Activated CD4-positive, alpha-beta memory T cell treated with anti-CD3 and anti-CD28 coated beads for 36 hours (primary cell): Measurements from ENCODE around the gene ARNT2. TPM values are rescaled to one million over a fixed set of nuclear protein-coding genes. Genes with fewer than 3 reads are reported as not detected.

Experiments used
- CTCF ChIA-PET: fragments of 350-600 bp; sonication (Branson Sonifier 250); formaldehyde crosslinking; loops from one replicate; lab custom pipeline; 2021; ENCODE audit warnings: antibody characterized with exemption, inconsistent platforms; lab: Charles Lee
- POLR2A ChIA-PET: fragments of 350-600 bp; sonication (Branson Sonifier 250); formaldehyde crosslinking; loops from one replicate; lab custom pipeline; 2021; ENCODE audit warnings: antibody characterized with exemption; lab: Charles Lee
- DNase-seq: peaks from one replicate; pipeline ENCODE4 v3.0.0-alpha.2; 2020
- H3K27ac Mint-ChIP-seq: one replicate; pipeline ENCODE4 v1.8.0; 2021; ENCODE audit warnings: mixed read lengths
- H3K27me3 Mint-ChIP-seq: one replicate; pipeline ENCODE4 v1.8.0; 2021; ENCODE audit warnings: mixed read lengths
- H3K36me3 Mint-ChIP-seq: one replicate; pipeline ENCODE4 v1.8.0; 2021; ENCODE audit warnings: mixed read lengths
- H3K4me1 Mint-ChIP-seq: one replicate; pipeline ENCODE4 v1.8.0; 2021; ENCODE audit warnings: low read depth, mixed read lengths
- H3K4me3 Mint-ChIP-seq: one replicate; pipeline ENCODE4 v1.8.0; 2021; ENCODE audit warnings: mild to moderate bottlenecking, mixed read lengths
- H3K9me3 Mint-ChIP-seq: one replicate; pipeline ENCODE4 v1.8.0; 2021; ENCODE audit warnings: mixed read lengths
- intact Hi-C: fragments of 100-400 bp; cut with micrococcal nuclease; formaldehyde crosslinking; loops from one replicate; pipeline ENCODE4 v1.15.1; 2023
- total RNA-seq, 2 experiments: library from RNA; stranded (reverse); gene quantifications; one replicate each; pipeline ENCODE4 v1.2.3, GENCODE V29; 2021

The ARNT2 gene
- total RNA-seq, 2 experiments from 2014 or later: 0.10 to 0.38 TPM

DNA sequence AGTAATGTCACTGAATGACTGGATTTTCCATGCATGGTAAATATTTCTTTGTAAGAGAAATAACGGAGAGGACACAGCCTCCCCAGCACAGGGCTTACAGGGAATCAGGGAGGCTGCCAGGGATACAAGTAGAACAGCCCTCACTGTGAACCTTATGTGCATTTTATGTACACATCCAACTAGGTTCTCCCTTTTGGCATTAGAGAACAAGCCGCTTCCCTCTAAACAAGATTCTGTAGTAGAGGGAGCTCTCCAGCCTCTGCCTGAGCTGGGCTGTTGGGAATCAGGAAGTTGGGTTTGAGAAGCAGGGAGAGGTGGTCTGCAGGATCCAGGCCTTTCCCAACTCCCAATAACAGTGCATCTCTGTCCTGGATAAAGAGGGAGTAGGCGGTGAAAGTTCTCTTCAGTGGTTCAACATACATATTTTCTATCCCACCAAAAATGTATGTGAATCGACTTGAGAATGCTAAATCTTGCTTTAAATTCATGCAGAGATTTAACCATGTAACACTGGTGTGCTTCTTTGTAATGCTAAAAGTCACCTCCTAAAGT lies 83.7 kb downstream of the ARNT2 start:
- Mint-ChIP-seq H3K36me3 (no peaks in the 10 kb centered on the region), H3K27me3 (peaks cover 12% of the 10 kb centered on the region), H3K4me1 (no peaks in the 10 kb centered on the region), H3K4me3 (no peak overlapping the region), H3K27ac (no peak overlapping the region), H3K9me3 (no peaks in the 10 kb centered on the region)
- CTCF ChIA-PET: interaction anchor here (2.1 kb wide), 1 partner anchor 289 kb away, joined by 4 read pairs; no protein-coding TSS in a partner anchor
- intact Hi-C loops: no loop called here
- POLR2A ChIA-PET: no interaction called here
- no peak for DNase-seq

DNA sequence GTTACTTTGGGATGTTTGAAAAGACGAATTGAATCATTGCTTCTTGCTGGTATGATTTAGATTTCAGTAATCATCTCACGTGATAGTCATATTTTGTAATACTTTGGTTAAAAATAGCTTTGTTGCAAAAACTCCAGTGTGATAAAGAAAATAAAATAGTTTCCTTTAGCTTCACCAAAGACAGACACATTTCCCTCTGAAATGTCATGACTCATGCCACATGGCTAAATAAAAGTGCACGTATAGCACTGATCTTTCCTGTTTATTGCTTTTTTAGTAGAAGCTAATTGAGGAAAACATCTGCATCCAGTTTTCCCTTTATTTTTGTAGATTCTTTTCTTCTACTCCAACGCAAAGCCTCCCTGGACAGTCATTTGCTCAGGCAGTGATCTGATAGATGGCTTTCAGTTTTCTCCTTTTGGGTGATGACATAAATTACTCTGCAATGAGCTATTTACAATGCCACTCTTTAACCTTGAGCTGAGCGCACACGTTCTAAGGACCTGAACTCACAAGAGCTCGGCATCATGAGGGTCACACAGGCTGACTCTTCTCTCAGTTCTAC lies 84.9 kb downstream of the ARNT2 start:
- intact Hi-C loops: no loop called here
- H3K36me3 Mint-ChIP-seq: no peaks in the 10 kb centered on the region
- H3K27me3 Mint-ChIP-seq: peaks cover 12% of the 10 kb centered on the region
- ChIA-PET POLR2A (no interaction called here), CTCF (interaction anchor here (0.7 to 2.1 kb wide), 3 partner anchors 33 to 315 kb away, joined by 3 to 4 read pairs (median 3); no protein-coding TSS in a partner anchor)
- no peaks in the 10 kb centered on the region for H3K4me1 Mint-ChIP-seq
- no peaks in the 10 kb centered on the region for H3K9me3 Mint-ChIP-seq
- no peak for DNase-seq
- H3K4me3 Mint-ChIP-seq: no peak overlapping the region
- no peak overlapping the region for H3K27ac Mint-ChIP-seq

DNA sequence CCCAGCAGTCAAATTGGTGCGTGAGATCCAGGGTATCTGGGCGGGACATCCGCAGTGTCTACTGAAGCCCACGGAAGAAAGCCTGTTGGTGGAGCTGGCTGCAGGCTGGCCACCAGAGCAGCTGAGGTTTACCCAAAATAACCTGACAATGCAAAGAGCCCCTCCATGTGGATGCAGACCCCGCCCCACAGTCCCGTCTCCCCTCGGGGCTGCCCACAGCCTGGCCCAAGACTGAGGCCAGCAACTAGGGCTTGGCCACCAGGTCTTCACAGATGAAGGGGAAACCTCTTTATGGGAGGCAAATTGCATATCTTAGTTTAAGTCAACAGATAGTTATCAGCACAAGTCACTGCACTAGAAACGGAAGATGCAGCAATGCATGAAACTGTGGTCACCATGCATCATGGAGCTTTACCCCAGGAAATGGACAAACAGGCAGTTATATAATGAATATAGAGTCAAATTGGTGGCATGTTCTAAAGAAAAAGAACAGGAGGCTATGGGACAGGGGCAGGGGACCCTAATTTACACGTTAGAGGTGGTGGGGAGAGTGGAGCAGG lies 86.3 kb downstream of the ARNT2 start:
- ChIA-PET CTCF (no interaction called here), POLR2A (interaction anchor here (0.7 kb wide), 1 partner anchor 762 kb away, joined by 3 read pairs; no protein-coding TSS in a partner anchor)
- H3K4me1 Mint-ChIP-seq: no peaks in the 10 kb centered on the region
- no peaks in the 10 kb centered on the region for H3K36me3 Mint-ChIP-seq
- H3K27ac Mint-ChIP-seq: no peak overlapping the region
- intact Hi-C loops: no loop called here
- H3K4me3 Mint-ChIP-seq: no peak overlapping the region
- H3K27me3 Mint-ChIP-seq: peaks cover 12% of the 10 kb centered on the region
- H3K9me3 Mint-ChIP-seq: no peaks in the 10 kb centered on the region
- DNase-seq: no peak

DNA sequence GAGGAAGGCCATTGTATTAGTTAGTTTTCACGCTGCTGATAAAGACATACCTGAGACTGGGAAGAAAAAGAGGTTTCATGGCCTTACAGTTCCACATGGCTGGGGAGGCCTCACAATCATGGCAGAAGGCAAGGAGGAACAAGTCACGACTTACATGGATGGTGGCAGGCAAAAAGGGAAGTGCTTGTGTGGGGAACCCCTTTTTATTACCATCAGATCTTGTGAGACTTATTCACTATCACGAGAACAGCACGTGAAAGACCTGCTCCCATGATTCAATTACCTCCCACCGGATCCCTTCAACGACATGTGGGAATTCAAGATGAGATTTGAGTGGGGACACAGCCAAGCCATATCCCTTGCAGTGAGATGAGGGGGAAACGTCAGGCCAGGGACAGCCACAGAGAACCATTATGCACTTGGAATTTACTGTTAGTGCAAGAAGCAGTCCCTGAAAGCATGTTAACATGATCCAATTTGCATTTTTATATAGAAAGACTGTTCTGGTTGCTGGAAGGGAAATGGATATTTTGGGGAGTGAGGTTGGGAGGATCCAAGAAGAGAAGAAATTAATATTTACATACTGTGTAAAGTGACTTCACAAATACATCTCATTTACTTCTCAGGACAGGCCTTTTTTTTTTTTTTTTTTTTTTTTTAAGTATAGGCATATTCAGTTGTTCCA lies 87.1 kb downstream of the ARNT2 start:
- Mint-ChIP-seq H3K36me3 (no peaks in the 10 kb centered on the region), H3K9me3 (no peaks in the 10 kb centered on the region), H3K27me3 (peaks cover 12% of the 10 kb centered on the region), H3K27ac (no peak overlapping the region), H3K4me3 (no peak overlapping the region), H3K4me1 (no peaks in the 10 kb centered on the region)
- intact Hi-C loops: no loop called here
- CTCF ChIA-PET: no interaction called here
- DNase-seq: no peak
- POLR2A ChIA-PET: no interaction called here

DNA sequence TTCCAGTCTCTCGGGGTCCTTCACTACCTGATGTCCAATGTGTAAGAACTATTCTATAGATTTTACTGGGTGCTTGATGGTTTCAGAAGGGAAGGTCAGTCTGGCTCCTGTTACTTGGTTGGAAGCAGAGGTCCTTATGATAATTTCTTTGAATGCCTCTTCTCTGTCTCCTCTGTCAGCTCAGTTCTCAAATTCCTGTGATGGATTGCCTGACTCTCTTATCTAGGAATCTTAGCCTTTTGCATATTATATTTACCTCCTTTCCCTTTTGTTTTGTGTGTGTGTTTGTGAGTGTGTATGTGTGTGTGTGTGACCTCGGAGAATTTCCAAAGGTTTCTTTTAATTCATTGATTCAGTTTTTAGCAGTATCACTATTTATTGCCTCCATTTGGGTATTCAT lies 88.2 kb downstream of the ARNT2 start:
- POLR2A ChIA-PET: no interaction called here

DNA sequence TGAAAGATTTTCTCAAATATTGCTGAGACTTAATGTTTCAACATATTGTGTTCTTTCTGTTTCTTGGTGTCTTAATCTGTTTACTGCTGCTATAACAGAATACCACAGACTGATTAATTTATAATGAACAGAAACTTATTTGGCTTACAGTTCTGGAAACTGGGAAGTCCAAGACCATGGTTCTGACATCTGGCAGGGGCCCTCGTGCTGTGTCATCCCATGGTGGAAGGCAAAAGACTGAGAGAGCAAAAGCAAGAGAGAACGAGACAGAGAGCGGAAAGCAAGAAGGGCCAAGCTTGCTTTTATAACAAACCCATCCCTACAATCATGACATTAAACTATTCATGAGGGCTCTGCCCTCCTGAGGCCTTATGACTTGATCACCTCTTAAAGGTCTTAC lies 88.7 kb downstream of the ARNT2 start:
- POLR2A ChIA-PET: no interaction called here
- H3K27me3 Mint-ChIP-seq: peaks cover 10% of the 10 kb centered on the region
- intact Hi-C loops: no loop called here

More for the DNA sequence above, 88.2 kb downstream of the ARNT2 start:
- CTCF ChIA-PET: no interaction called here
- intact Hi-C loops: no loop called here
- Mint-ChIP-seq H3K4me3 (no peak overlapping the region), H3K27ac (no peak overlapping the region), H3K27me3 (peaks cover 10% of the 10 kb centered on the region), H3K9me3 (no peaks in the 10 kb centered on the region), H3K36me3 (no peaks in the 10 kb centered on the region), H3K4me1 (no peaks in the 10 kb centered on the region)
- no peak for DNase-seq

DNA sequence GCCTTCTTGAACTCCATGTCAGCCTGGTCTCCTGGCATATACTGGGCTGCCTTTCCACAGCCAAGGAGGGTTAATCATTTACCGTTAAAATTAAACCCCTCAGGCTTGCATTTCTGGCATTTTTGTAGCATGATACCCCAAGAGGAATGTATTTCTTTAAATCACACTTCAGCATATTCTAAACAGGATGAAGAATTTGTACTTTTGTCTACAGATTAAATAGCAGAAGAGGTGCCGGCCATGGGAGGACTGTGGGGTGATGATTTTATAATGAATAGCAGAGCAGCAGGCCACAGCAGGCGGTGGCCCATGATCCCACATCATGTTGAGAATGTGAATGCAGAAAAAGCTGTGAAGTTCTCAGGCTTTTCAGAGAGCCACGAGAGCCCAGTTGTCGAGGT lies 90.2 kb downstream of the ARNT2 start:
- Mint-ChIP-seq H3K27me3 (peaks cover 10% of the 10 kb centered on the region), H3K4me1 (no peaks in the 10 kb centered on the region), H3K36me3 (no peaks in the 10 kb centered on the region), H3K27ac (no peak overlapping the region), H3K9me3 (no peaks in the 10 kb centered on the region), H3K4me3 (no peak overlapping the region)
- CTCF ChIA-PET: no interaction called here
- POLR2A ChIA-PET: no interaction called here
- no peak for DNase-seq
- intact Hi-C loops: no loop called here

More for the DNA sequence above, 88.7 kb downstream of the ARNT2 start:
- H3K9me3 Mint-ChIP-seq: no peaks in the 10 kb centered on the region
- DNase-seq: no peak
- no peak overlapping the region for H3K27ac Mint-ChIP-seq
- no peak overlapping the region for H3K4me3 Mint-ChIP-seq
- CTCF ChIA-PET: no interaction called here
- H3K4me1 Mint-ChIP-seq: no peaks in the 10 kb centered on the region
- H3K36me3 Mint-ChIP-seq: no peaks in the 10 kb centered on the region

DNA sequence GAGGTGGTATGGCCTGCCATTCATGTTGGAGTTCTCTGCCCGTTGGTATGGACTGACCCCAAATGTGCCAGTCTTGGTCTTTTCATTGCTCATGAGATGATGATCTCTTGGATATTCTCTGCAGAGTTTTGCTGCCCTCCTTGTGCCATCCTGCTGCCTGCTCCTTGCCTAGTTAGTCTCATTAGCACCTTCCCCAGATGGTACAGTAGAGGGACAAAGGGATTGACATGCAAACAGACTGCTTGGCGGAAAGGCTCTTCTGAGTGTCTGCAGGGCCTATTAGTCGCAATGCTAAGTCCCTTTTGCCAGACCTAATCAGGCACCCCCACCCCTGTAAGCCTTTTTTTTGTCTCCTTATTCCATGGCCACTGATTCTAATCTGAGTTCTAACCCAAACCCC lies 90.6 kb downstream of the ARNT2 start:
- Mint-ChIP-seq H3K4me3 (no peak overlapping the region), H3K36me3 (no peaks in the 10 kb centered on the region), H3K4me1 (no peaks in the 10 kb centered on the region), H3K9me3 (no peaks in the 10 kb centered on the region), H3K27ac (no peak overlapping the region), H3K27me3 (peaks cover 9% of the 10 kb centered on the region)
- ChIA-PET POLR2A (no interaction called here), CTCF (no interaction called here)
- intact Hi-C loops: no loop called here
- no peak for DNase-seq

DNA sequence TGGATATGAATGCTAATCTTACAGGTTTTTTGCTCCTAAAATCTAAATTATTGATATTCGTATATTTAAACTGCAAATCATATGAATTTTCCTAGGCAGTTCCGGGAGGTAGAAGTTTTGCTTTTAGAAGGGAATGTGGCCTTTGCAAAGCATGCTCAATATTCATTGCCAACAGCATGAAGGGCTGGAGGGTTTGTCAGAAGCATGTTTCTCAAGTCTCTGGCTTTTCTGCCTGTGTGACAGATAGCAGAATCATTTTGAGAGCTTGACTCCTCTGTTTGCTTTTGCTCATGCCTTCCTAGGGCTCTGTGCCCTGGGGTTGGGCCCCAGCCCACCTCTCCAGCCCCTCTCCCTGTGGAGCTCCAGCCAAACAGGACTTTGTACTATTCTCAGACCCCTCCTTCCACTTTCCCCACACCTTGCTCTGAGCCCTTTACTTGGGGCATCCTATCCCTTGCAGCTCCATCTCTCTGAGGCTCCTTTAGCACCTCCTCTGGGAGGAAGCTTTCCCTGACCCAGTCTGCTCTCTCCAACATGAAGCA lies 91.3 kb downstream of the ARNT2 start:
- Mint-ChIP-seq H3K27ac (no peak overlapping the region), H3K27me3 (peaks cover 7% of the 10 kb centered on the region), H3K4me3 (no peak overlapping the region), H3K9me3 (no peaks in the 10 kb centered on the region), H3K36me3 (no peaks in the 10 kb centered on the region), H3K4me1 (no peaks in the 10 kb centered on the region)
- intact Hi-C loops: no loop called here
- ChIA-PET CTCF (no interaction called here), POLR2A (no interaction called here)
- DNase-seq: no peak

DNA sequence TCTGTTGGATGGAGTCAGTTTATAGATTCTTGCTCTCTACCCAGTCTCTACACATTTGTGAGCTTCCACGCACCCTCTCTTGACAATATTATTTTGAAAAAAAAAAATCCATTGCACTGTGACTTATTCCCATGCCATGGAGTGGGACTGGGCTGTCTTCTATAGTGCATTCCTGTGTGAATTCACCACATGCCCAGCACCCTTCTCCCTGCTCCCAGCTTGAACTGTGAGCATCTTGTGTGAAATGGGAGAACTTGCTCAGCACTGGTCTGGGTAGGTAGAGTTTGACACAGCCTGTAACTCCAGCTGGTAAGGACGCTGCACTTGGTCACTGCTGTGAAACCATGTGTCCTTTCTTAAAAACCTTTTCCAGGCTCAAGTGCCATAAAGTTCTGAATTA lies 91.9 kb downstream of the ARNT2 start:
- no peaks in the 10 kb centered on the region for H3K9me3 Mint-ChIP-seq
- no peak overlapping the region for H3K27ac Mint-ChIP-seq
- POLR2A ChIA-PET: no interaction called here
- H3K27me3 Mint-ChIP-seq: peaks cover under 1% of the 10 kb centered on the region
- H3K36me3 Mint-ChIP-seq: no peaks in the 10 kb centered on the region
- no peak overlapping the region for H3K4me3 Mint-ChIP-seq
- CTCF ChIA-PET: no interaction called here
- intact Hi-C loops: no loop called here
- H3K4me1 Mint-ChIP-seq: no peaks in the 10 kb centered on the region
- DNase-seq: no peak

DNA sequence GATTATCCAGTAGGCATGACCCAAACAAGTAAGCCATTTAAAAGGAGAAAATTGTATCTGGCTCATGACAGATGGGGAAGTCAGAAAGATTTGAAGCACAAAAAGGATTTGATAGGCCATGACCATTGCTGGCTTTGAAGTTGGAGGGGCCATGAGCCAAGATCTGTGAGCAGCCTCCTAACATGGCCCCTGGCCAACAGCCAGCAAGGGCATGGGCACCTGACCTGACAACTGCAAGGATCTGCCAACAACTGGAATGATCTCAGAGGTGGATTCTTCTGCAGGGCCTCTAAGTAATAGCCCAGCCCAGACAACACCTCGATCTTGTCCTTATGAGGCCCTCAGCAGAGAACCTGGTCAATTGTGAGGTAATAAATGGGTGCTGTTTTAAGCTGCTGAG lies 93.0 kb downstream of the ARNT2 start:
- Mint-ChIP-seq H3K27ac (no peak overlapping the region), H3K9me3 (no peaks in the 10 kb centered on the region), H3K4me1 (no peaks in the 10 kb centered on the region), H3K4me3 (no peak overlapping the region), H3K27me3 (peaks cover 3% of the 10 kb centered on the region), H3K36me3 (no peaks in the 10 kb centered on the region)
- intact Hi-C loops: no loop called here
- DNase-seq: no peak
- ChIA-PET POLR2A (no interaction called here), CTCF (interaction anchor here (1.0 kb wide), 1 partner anchor 103 kb away, joined by 3 read pairs; no protein-coding TSS in a partner anchor)

DNA sequence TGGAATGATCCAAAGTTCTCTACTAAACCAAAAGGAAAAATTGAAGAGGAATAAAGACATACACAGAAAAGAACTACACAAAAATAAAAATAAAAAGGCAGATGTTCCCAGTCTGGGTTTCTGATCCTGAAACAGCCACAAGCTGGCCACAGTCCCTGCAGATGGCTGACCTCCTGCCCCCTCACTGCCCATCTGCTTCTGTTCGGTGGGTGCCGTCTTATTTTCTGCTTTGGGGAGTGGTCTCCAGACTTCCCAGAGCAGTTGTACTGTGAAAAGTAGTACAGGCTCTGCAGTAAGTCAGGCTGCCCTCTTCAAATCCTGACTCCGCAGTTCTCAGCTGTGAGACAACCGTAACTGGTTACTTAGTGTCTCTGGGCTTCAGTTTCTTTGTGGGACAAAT lies 94.5 kb downstream of the ARNT2 start:
- Mint-ChIP-seq H3K27ac (no peak overlapping the region), H3K4me1 (no peaks in the 10 kb centered on the region), H3K9me3 (no peaks in the 10 kb centered on the region), H3K27me3 (peaks cover 5% of the 10 kb centered on the region), H3K4me3 (no peak overlapping the region), H3K36me3 (no peaks in the 10 kb centered on the region)
- POLR2A ChIA-PET: no interaction called here
- CTCF ChIA-PET: no interaction called here
- DNase-seq: no peak
- intact Hi-C loops: no loop called here
